Fibroblast of peridontal ligament (primary cell): ENCODE results near the gene TMC1.

Source experiments
- DNase-seq: peaks from one replicate; pipeline ENCODE4 v3.0.0-alpha.2; 2010; ENCODE audit errors: extremely low read depth

TMC1 gene

GRCh38 chr9:72526901-72527800 lies 5.7 kb downstream of the TMC1 start:
- DNase-seq: peak; percentile 90

GRCh38 chr9:72527801-72528195 lies 6.4 kb downstream of the TMC1 start:
- peak; percentile 39 for DNase-seq

- DNase-seq: no peak
Measured at GRCh38 chr9:72529531-72529930, 8.1 kb downstream of the TMC1 start.

- no peak for DNase-seq
Measured at GRCh38 chr9:72533322-72533721, 11.9 kb downstream of the TMC1 start.

- no peak for DNase-seq
Measured at GRCh38 chr9:72534931-72535330, 13.5 kb downstream of the TMC1 start.

GRCh38 chr9:72537011-72537545 lies 15.7 kb downstream of the TMC1 start:
- no peak for DNase-seq

- no peak for DNase-seq
Measured at GRCh38 chr9:72537671-72538070, 16.3 kb downstream of the TMC1 start.

GRCh38 chr9:72538921-72539702 lies 17.7 kb downstream of the TMC1 start:
- DNase-seq: no peak

GRCh38 chr9:72539824-72540347 lies 18.5 kb downstream of the TMC1 start:
- no peak for DNase-seq

- peak; percentile 68 for DNase-seq
Measured at GRCh38 chr9:72540348-72540873, 19.0 kb downstream of the TMC1 start.

GRCh38 chr9:72542537-72542833 lies 21.1 kb downstream of the TMC1 start:
- peak; percentile 62 for DNase-seq

GRCh38 chr9:72542917-72543316 lies 21.5 kb downstream of the TMC1 start:
- DNase-seq: peak; percentile 39

GRCh38 chr9:72551306-72551705 lies 29.9 kb downstream of the TMC1 start:
- no peak for DNase-seq

- no peak for DNase-seq
Measured at GRCh38 chr9:72552356-72552755, 30.9 kb downstream of the TMC1 start.

- DNase-seq: peak; percentile 98
Measured at GRCh38 chr9:72554221-72554641, 32.8 kb downstream of the TMC1 start.

GRCh38 chr9:72557549-72557948 lies 36.1 kb downstream of the TMC1 start:
- DNase-seq: peak; percentile 77

GRCh38 chr9:72560086-72560485 lies 38.7 kb downstream of the TMC1 start:
- DNase-seq: no peak

GRCh38 chr9:72563806-72564205 lies 42.4 kb downstream of the TMC1 start:
- DNase-seq: no peak

- no peak for DNase-seq
Measured at GRCh38 chr9:72564479-72565281, 43.3 kb downstream of the TMC1 start.

GRCh38 chr9:72565535-72565934 lies 44.1 kb downstream of the TMC1 start:
- no peak for DNase-seq

- no peak for DNase-seq
Measured at GRCh38 chr9:72574156-72574810, 52.9 kb downstream of the TMC1 start.
